GM12878 (cell line): ENCODE measurements around the gene ADAM29. TPM values are rescaled to one million over a fixed set of nuclear protein-coding genes. Genes with fewer than 3 reads are reported as not detected.
A peak's percentile ranks its signal among the peaks of the same experiment; 100 is the strongest.

Experiments
- ATAC-seq: fragments of 200-7000 bp; cut with Tn5 transposase; 3 replicates; pipeline ENCODE4 v1.9.1; 2020; ENCODE audit warnings: mild to moderate bottlenecking, moderate library complexity
- BruUV-seq: library from RNA; stranded (reverse); fragments of 400-500 nt; replicated peaks from 2 replicates; lab custom pipeline; 2021; lab: Mats Ljungman, UMichigan
- CTCF ChIA-PET: fragments of 300-600 bp; sonication (Branson Sonifier 250); formaldehyde crosslinking; extraction: SDS; loops from one replicate; lab custom pipeline; 2021; ENCODE audit warnings: inconsistent platforms; lab: Yijun Ruan, JAX
- POLR2A ChIA-PET: fragments of 350-600 bp; formaldehyde crosslinking; extraction: SDS; loops from one replicate; lab custom pipeline; 2021; ENCODE audit warnings: inconsistent platforms; lab: Charles Lee
- RAD21 ChIA-PET: fragments of 300-600 bp; sonication (Branson Sonifier 250); formaldehyde crosslinking; loops from one replicate; lab custom pipeline; 2023; ENCODE audit warnings: antibody characterized with exemption; ENCODE audit not compliant: unreplicated experiment; lab: Charles Lee
- SMC1A ChIA-PET: fragments of 300-600 bp; sonication (Branson Sonifier 250); formaldehyde crosslinking; loops from one replicate; lab custom pipeline; 2023; ENCODE audit not compliant: unreplicated experiment, uncharacterized antibody; lab: Charles Lee
- DNase-seq: peaks from one replicate; pipeline ENCODE4 v3.0.0-alpha.2; 2011; ENCODE audit warnings: low read depth, low spot score
- FAIRE-seq: peaks from 3 replicates; lab custom pipeline; 2011; peaks lifted over from hg19 to GRCh38; lab: Jason Lieb, UNC
- H2AFZ ChIP-seq: 2 replicates; pipeline ENCODE4 v1.6.0; 2011; ENCODE audit warnings: low read depth, low read length, control low read depth; ENCODE audit not compliant: control insufficient read depth
- H3K27ac ChIP-seq: 2 replicates; pipeline ENCODE4 v1.5.1; 2011; ENCODE audit warnings: control low read depth; ENCODE audit not compliant: control insufficient read depth, insufficient read depth
- H3K27me3 ChIP-seq, 2 experiments: replicated peaks in 1 of 2; 2 replicates each; pipeline versions ENCODE4 v1.6.0 to v1.6.1; 2011; ENCODE audit warnings: low read length in 1 of 2; ENCODE audit not compliant: control insufficient read depth in 2 of 2, insufficient read depth in 2 of 2
- H3K36me3 ChIP-seq, 2 experiments: 2 replicates each; pipeline ENCODE4 v1.5.1; 2011; ENCODE audit warnings: low read length in 1 of 2; ENCODE audit not compliant: control insufficient read depth in 2 of 2, insufficient read depth in 2 of 2
- H3K4me1 ChIP-seq: 2 replicates; pipeline ENCODE4 v1.6.1; 2011; ENCODE audit warnings: mild to moderate bottlenecking, low read length, moderate library complexity, mixed read lengths; ENCODE audit not compliant: control insufficient read depth, insufficient read depth
- H3K4me2 ChIP-seq: 2 replicates; pipeline ENCODE4 v1.6.0; 2011; ENCODE audit warnings: control low read depth; ENCODE audit not compliant: control insufficient read depth, insufficient read depth
- H3K4me3 ChIP-seq: fragments of 200-600 bp; sonication (generic); 2 replicates; pipeline ENCODE4 v1.5.1; 2016
- H3K79me2 ChIP-seq: 2 replicates; pipeline ENCODE4 v1.6.0; 2011; ENCODE audit warnings: low read length; ENCODE audit not compliant: control insufficient read depth, insufficient read depth
- H3K9ac ChIP-seq: 2 replicates; pipeline ENCODE4 v1.8.0; 2011; ENCODE audit warnings: low read length, control low read depth, mixed read lengths; ENCODE audit not compliant: control insufficient read depth, insufficient read depth
- H3K9me3 ChIP-seq: replicated peaks from 3 replicates; pipeline ENCODE4 v1.5.1; 2011; ENCODE audit warnings: mild to moderate bottlenecking, low read length; ENCODE audit not compliant: control insufficient read depth, insufficient read depth
- H4K20me1 ChIP-seq: 2 replicates; pipeline ENCODE4 v1.6.0; 2011; ENCODE audit not compliant: control insufficient read depth, insufficient read depth
- NFYA ChIP-seq: IDR thresholded peaks from 2 replicates; pipeline ENCODE4 v1.6.1; 2011; ENCODE audit warnings: low read depth, mild to moderate bottlenecking, low read length, improper control_type of control experiment, borderline replicate concordance
- NFYB ChIP-seq: IDR thresholded peaks from 2 replicates; pipeline ENCODE4 v1.6.1; 2011; ENCODE audit warnings: low read depth, mild to moderate bottlenecking, low read length, improper control_type of control experiment, moderate library complexity; ENCODE audit not compliant: insufficient read depth
- RBBP5 ChIP-seq: fragments of 200-600 bp; sonication (generic); conservative IDR thresholded peaks from 2 replicates; pipeline ENCODE4 v1.6.1; 2016
- TAF1 ChIP-seq: IDR thresholded peaks from 2 replicates; pipeline ENCODE4 v1.6.1; 2011; ENCODE audit warnings: mild to moderate bottlenecking, low read depth, low read length, borderline replicate concordance
- YBX1 ChIP-seq: fragments of 450-650 bp; IDR thresholded peaks from 2 replicates; pipeline ENCODE4 v1.6.1; 2016; ENCODE audit warnings: antibody characterized with exemption
- WGBS: methylation state at CpG from one replicate; pipeline ENCODE4 v1.1.6; 2016; ENCODE audit warnings: low lambda C conversion rate; ENCODE audit not compliant: insufficient replicate concordance, insufficient coverage; ENCODE audit errors: missing lambda C conversion rate; 5-methylcytosine and 5-hydroxymethylcytosine counted together
- in situ Hi-C: fragments of 300-500 bp; cut with MboI; formaldehyde crosslinking; loops from 9 replicates; pipeline ENCODE4 v1.14.3; 2018; ENCODE audit warnings: mixed read lengths
- intact Hi-C: fragments of 100-400 bp; cut with micrococcal nuclease; formaldehyde crosslinking; loops from one replicate; pipeline ENCODE4 v1.14.2; 2022; ENCODE audit not compliant: unreplicated experiment
- polyA plus RNA-seq, 11 experiments: library from polyadenylated mRNA; depleted of rRNA in 4 of 11; unstranded in 6 of 11; stranded (reverse) in 5 of 11; fragments of >200 nt; fragmentation: Nextera tagmentation in 4 of 11; fragmentation: Illumina TruSeq in 1 of 11; extraction: Ambion mirVana in 4 of 11; extraction: Trizol in 1 of 11; gene quantifications; 1 replicate in 1 of 11; 2 replicates in 10 of 11; pipeline versions ENCODE4 v1.2.1 to v1.2.3, GENCODE V29; 2011 to 2016; ENCODE audit warnings: inconsistent platforms in 2 of 11, missing spikeins in 2 of 11, low read depth in 1 of 11
- total RNA-seq, 4 experiments: library from RNA; depleted of rRNA in 3 of 4; stranded (reverse); fragments of >200 nt in 3 of 4; fragmentation: Illumina TruSeq in 1 of 4; extraction: Trizol in 1 of 4; gene quantifications; 2 replicates each; pipeline versions ENCODE4 v1.2.1 to v1.2.3, GENCODE V29; 2013 to 2021
- TF ChIP-seq, protein P1 (sequence below): fragments of 450-650 bp; IDR thresholded peaks from 2 replicates; pipeline ENCODE4 v1.6.1; 2016; ENCODE audit warnings: mild to moderate bottlenecking
- TF ChIP-seq, protein P2 (sequence below): IDR thresholded peaks from 2 replicates; pipeline ENCODE4 v1.6.1; 2012; ENCODE audit warnings: low read depth, low read length, improper control_type of control experiment
- TF ChIP-seq, protein P3 (sequence below): fragments of 450-650 bp; formaldehyde crosslinking; IDR thresholded peaks from 2 replicates; pipeline ENCODE4 v1.5.0; 2022; ENCODE audit warnings: mild to moderate bottlenecking, missing genetic modification characterization

The ADAM29 gene
- total and polyA plus RNA-seq, 10 of the 15 experiments (the other 5 are each of a cell fraction or from before 2014, with no cell fraction given): 0.04 to 0.20 (median 0.10) TPM; not detected in 7

DNA sequence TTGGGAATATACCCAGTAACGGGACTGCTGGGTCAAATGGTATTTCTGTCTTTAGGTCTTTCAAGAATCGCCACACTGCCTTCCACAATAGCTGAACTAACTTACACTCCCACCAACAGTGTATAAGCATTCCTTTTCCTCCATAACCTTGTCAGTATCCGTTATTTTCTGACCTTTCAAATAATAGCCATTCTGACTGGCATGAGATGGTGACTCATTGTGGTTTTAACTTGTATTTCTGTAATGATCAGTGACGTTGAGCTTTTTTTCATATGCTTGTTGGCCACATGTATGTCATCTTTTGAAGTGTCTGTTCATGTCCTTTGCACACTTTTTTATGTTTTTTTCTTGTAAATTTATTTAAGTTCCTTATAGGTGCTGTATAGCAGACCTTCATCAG lies 81.2 kb downstream of the ADAM29 start:
- in situ Hi-C loops: no loop called here
- ChIA-PET SMC1A (interaction anchor here (0.6 to 0.8 kb wide), 2 partner anchors 33 to 85 kb away, joined by 3 read pairs; no protein-coding TSS in a partner anchor), POLR2A (no interaction called here), RAD21 (no interaction called here), CTCF (interaction anchor here (1.5 kb wide), 1 partner anchor 26 kb away, joined by 3 read pairs; no protein-coding TSS in a partner anchor)
- H3K9ac ChIP-seq: no peak overlapping the region
- DNase-seq (no peak), ATAC-seq (peak; percentile 56)
- H3K4me3 ChIP-seq: no peak overlapping the region
- H3K27ac ChIP-seq: no peak overlapping the region
- H3K79me2 ChIP-seq: no peaks in the 10 kb centered on the region
- H3K4me1 ChIP-seq: no peaks in the 10 kb centered on the region
- 17% methylated on average over 4 of the region's 4 CpGs for WGBS
- no peaks in the 10 kb centered on the region for H3K36me3 ChIP-seq
- H3K4me2 ChIP-seq: no peak overlapping the region
- TF ChIP-seq TAF1: no peak
- TF ChIP-seq, protein P1, sequence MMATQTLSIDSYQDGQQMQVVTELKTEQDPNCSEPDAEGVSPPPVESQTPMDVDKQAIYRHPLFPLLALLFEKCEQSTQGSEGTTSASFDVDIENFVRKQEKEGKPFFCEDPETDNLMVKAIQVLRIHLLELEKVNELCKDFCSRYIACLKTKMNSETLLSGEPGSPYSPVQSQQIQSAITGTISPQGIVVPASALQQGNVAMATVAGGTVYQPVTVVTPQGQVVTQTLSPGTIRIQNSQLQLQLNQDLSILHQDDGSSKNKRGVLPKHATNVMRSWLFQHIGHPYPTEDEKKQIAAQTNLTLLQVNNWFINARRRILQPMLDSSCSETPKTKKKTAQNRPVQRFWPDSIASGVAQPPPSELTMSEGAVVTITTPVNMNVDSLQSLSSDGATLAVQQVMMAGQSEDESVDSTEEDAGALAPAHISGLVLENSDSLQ: 0 out of 2 replicates have a peak, but pooled peaks have one; percentile 31
- TF ChIP-seq, all 136 proteins: peak for 1
- H2AFZ ChIP-seq: no peak overlapping the region
- no TSS peak for BruUV-seq
- H3K27me3 ChIP-seq: no peaks in the 10 kb centered on the region
- no peaks in the 10 kb centered on the region for H4K20me1 ChIP-seq
- no peaks in the 10 kb centered on the region for H3K9me3 ChIP-seq
- intact Hi-C loops: no loop called here
- FAIRE-seq: no peak

DNA sequence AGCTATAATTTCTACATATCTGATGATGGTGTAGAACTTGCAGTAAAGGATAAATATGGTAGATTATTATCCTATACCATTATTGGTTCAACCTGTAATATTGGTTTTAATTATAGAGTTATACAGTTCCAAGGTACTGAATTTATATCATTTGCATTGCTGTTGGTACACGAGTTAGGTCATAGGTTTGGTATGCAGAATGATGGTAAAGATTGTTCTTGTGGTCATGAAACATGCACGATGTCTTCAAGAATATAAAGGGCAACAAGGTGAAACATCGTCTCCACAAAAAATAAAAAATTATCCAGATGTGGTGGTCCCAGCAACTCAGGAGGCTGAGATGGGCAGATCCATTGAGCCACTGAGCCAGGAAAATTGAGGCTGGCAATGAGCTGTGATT lies 99.6 kb downstream of the ADAM29 start:
- RAD21 ChIA-PET: interaction anchor here (0.5 kb wide), 1 partner anchor 27 kb away, joined by 3 read pairs; no protein-coding TSS in a partner anchor
- H3K9me3 ChIP-seq: no peaks in the 10 kb centered on the region
- no peaks in the 10 kb centered on the region for H3K4me1 ChIP-seq
- H3K4me2 ChIP-seq: no peak overlapping the region
- no peaks in the 10 kb centered on the region for H4K20me1 ChIP-seq
- intact Hi-C loops (no loop called here), in situ Hi-C loops (no loop called here)
- CTCF ChIA-PET: no interaction called here
- H3K36me3 ChIP-seq: no peaks in the 10 kb centered on the region
- no peaks in the 10 kb centered on the region for H3K79me2 ChIP-seq
- no peak overlapping the region for H3K9ac ChIP-seq
- SMC1A ChIA-PET: no interaction called here
- no peaks in the 10 kb centered on the region for H3K27me3 ChIP-seq
- FAIRE-seq (no peak), ATAC-seq (no peak), DNase-seq (no peak)
- POLR2A ChIA-PET: no interaction called here
- no peak overlapping the region for H2AFZ ChIP-seq
- BruUV-seq: no TSS peak
- no peak overlapping the region for H3K4me3 ChIP-seq
- WGBS: 9% methylated on average over 3 of the region's 3 CpGs
- H3K27ac ChIP-seq: no peak overlapping the region
- TF ChIP-seq NFYB (no peak), YBX1 (no peak), NFYA (no peak), RBBP5 (no peak)
- TF ChIP-seq, protein P2, sequence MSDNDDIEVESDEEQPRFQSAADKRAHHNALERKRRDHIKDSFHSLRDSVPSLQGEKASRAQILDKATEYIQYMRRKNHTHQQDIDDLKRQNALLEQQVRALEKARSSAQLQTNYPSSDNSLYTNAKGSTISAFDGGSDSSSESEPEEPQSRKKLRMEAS: no peak
- TF ChIP-seq, protein P3, sequence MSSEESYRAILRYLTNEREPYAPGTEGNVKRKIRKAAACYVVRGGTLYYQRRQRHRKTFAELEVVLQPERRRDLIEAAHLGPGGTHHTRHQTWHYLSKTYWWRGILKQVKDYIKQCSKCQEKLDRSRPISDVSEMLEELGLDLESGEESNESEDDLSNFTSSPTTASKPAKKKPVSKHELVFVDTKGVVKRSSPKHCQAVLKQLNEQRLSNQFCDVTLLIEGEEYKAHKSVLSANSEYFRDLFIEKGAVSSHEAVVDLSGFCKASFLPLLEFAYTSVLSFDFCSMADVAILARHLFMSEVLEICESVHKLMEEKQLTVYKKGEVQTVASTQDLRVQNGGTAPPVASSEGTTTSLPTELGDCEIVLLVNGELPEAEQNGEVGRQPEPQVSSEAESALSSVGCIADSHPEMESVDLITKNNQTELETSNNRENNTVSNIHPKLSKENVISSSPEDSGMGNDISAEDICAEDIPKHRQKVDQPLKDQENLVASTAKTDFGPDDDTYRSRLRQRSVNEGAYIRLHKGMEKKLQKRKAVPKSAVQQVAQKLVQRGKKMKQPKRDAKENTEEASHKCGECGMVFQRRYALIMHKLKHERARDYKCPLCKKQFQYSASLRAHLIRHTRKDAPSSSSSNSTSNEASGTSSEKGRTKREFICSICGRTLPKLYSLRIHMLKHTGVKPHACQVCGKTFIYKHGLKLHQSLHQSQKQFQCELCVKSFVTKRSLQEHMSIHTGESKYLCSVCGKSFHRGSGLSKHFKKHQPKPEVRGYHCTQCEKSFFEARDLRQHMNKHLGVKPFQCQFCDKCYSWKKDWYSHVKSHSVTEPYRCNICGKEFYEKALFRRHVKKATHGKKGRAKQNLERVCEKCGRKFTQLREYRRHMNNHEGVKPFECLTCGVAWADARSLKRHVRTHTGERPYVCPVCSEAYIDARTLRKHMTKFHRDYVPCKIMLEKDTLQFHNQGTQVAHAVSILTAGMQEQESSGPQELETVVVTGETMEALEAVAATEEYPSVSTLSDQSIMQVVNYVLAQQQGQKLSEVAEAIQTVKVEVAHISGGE (CRISPR knock-in tag): no peak
